Ovary (tissue), 9 donors: ENCODE data around the gene PNPLA1. TPM values are rescaled to one million over a fixed set of nuclear protein-coding genes. Genes with fewer than 3 reads are reported as not detected.

Experiments used
- DNase-seq, 5 donors: peaks; one replicate each; pipeline ENCODE4 v3.0.0-alpha.2; 2019 to 2020
- H3K27ac ChIP-seq, 2 donors: fragments of 200-600 bp; one replicate each; pipeline versions ENCODE4 v1.5.1 to v1.8.0; 2019 to 2022
- H3K27me3 ChIP-seq: fragments of 200-600 bp; one replicate; pipeline ENCODE4 v1.8.0; 2022
- H3K36me3 ChIP-seq: fragments of 200-600 bp; sonication (generic); one replicate; pipeline ENCODE4 v1.5.1; 2019
- H3K4me1 ChIP-seq: one replicate; pipeline ENCODE4 v1.8.1; 2013; ENCODE audit warnings: mild to moderate bottlenecking, moderate library complexity; ENCODE audit not compliant: insufficient read depth
- H3K4me3 ChIP-seq: fragments of 200-600 bp; sonication (generic); one replicate; pipeline ENCODE4 v1.5.1; 2017
- H3K9me3 ChIP-seq, 2 donors: fragments of 200-600 bp in 1 of 2; sonication (generic) in 1 of 2; one replicate each; pipeline versions ENCODE4 v1.5.1 to v1.8.1; 2013 to 2019; ENCODE audit warnings: mild to moderate bottlenecking in 1 of 2, moderate library complexity in 1 of 2
- EP300 ChIP-seq: sonication (generic); formaldehyde crosslinking; IDR thresholded peaks from one replicate; pipeline ENCODE4 v1.6.1; 2017; ENCODE audit warnings: antibody characterized with exemption
- POLR2A ChIP-seq: fragments of 450-650 bp; IDR thresholded peaks from one replicate; pipeline ENCODE4 v1.6.1; 2017; ENCODE audit warnings: antibody characterized with exemption, mild to moderate bottlenecking, moderate library complexity
- WGBS, 3 donors: extraction: QIAGEN DNeasy Blood & Tissue Kit in 1 of 3; methylation state at CpG; one replicate each; pipeline versions ENCODE4 v1.1.5 to v1.1.7; 2013 to 2017; 5-methylcytosine and 5-hydroxymethylcytosine counted together
- intact Hi-C, 4 donors: fragments of 100-400 bp; cut with DNase I; formaldehyde crosslinking; loops; one replicate each; pipeline versions ENCODE4 v1.11.0 to v1.15.1; 2022 to 2023
- polyA plus RNA-seq, 2 donors: library from polyadenylated mRNA; stranded (reverse); fragments of 200-250 nt in 1 of 2; fragments of 350-450 nt in 1 of 2; fragmentation: Illumina TruSeq in 1 of 2; extraction: RNeasy Lipid Tissue Mini Kit (QIAGEN cat#74804) in 1 of 2; gene quantifications; one replicate each; pipeline ENCODE4 v1.2.3, GENCODE V29; 2013 to 2014
- total RNA-seq, 7 donors: library from RNA; depleted of rRNA in 2 of 7; stranded (reverse); fragments of >200 nt in 2 of 7; fragmentation: NEBNext Ultra II Directional in 3 of 7; extraction: Animal tissue kit (Norgen Biotek cat#: 25700) in 3 of 7; gene quantifications; one replicate each; pipeline versions ENCODE4 v1.1.0 to v1.2.4, GENCODE V29; 2016 to 2023
- TF ChIP-seq, protein P1 (sequence below), 3 donors: fragments of 450-650 bp in 2 of 3; fragments of 200-600 bp in 1 of 3; IDR thresholded peaks; one replicate each; pipeline versions ENCODE4 v1.5.1 to v1.8.0; 2016 to 2022; ENCODE audit warnings: antibody characterized with exemption in 3 of 3, mild to moderate bottlenecking in 1 of 3
- donor health status: DM: no; HTN: no; CAD: no; lungs with moderate emphysema.
- donor health status: DM: no; HTN: no; CAD: no.
- donor health status: Bipolar disorder and iron deficiency.
- donor health status: DM: yes; HTN: yes; CAD: no.
- donor health status: DM: no; HTN: no; CAD: no.
- donor health status: DM: yes; HTN: yes; CAD: no.

The PNPLA1 gene
- total and polyA plus RNA-seq, 9 donors: 0.04 to 0.20 (median 0.12) TPM; not detected in 5

DNA sequence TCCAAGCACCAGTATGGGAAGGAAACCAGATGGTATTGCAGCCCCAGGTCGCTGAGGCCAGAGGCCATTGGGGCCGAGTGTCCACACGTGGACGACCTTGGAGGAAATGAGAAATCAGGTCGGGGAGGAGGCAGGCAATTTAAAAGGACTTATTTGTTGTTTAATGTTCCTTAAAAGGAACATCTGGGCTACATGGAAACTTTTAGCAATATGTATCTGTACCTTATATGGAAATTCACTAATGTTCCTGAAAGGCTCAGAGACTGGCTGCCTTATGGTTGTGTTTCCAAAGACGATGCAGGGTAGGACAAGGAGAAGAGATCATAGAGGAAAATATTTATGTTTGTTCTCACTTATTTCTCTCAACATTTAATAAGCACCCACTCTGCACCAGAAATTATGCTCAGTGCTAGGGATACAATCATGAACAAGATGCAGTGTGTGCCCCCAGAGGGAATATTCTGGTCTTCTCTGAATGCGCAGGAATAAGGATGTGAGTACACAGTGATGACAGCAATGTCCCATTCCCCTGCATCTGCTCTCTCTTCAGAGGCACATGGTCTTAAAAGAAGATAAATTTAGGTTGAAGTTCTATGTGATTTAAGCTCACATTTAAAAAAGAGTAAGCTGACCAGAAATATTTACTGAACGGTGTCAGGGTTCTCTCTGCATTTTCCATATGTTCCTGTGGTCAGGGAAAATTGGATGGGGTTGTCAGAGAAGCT is 63.5 kb downstream of the PNPLA1 start:
- intact Hi-C loops: no loop called here

DNA sequence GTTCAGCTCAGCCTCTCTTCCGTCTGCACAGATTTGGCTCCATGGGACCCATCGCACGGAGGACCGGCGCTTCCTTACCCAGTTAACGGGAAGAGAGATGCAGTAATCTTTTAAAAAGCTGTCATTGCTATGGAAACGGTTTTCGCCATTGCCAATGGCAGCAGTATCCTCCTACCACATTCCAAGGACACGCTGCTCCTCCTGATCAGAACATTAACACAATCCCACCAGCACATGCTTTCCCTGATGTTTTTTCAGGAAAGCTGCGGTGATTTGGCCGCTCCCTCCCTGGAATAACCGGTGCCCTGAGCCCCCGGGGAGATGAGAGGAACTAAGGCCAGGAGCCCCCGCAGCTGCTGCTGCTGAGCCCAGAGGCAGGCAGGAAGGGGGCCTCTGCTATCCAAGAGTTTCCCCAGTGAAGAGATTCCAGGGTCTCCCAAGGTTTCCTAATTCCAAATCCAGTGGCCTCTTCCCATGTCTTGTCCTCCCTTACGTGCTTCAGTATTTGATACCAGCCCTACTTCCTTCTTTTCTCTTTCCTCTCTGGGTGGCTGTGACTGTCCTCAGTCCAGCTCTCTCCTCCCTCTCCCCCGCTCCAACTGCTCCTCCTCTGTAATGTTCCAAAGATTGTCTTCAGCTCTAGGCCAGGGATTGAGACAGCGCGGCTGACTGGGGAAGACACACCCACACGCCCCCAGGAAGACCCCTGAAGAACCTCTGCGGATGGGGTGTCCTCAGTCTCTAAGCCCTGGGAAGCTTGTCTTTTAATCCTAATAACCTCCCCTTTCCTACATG is 64.3 kb downstream of the PNPLA1 start:
- Histone ChIP-seq H3K4me3 (no peak overlapping the region), H3K27me3 (no peaks in the 10 kb centered on the region), H3K4me1 (peaks cover 7% of the 10 kb centered on the region), H3K9me3 (no peaks in the 10 kb centered on the region), H3K36me3 (no peaks in the 10 kb centered on the region), H3K27ac (peak overlapping the region in 1 of 2 donors; percentile 21)
- 12 to 14% (median 13%) methylated on average over 20 of the region's 20 CpGs for WGBS, 3 donors
- TF ChIP-seq, protein P1, sequence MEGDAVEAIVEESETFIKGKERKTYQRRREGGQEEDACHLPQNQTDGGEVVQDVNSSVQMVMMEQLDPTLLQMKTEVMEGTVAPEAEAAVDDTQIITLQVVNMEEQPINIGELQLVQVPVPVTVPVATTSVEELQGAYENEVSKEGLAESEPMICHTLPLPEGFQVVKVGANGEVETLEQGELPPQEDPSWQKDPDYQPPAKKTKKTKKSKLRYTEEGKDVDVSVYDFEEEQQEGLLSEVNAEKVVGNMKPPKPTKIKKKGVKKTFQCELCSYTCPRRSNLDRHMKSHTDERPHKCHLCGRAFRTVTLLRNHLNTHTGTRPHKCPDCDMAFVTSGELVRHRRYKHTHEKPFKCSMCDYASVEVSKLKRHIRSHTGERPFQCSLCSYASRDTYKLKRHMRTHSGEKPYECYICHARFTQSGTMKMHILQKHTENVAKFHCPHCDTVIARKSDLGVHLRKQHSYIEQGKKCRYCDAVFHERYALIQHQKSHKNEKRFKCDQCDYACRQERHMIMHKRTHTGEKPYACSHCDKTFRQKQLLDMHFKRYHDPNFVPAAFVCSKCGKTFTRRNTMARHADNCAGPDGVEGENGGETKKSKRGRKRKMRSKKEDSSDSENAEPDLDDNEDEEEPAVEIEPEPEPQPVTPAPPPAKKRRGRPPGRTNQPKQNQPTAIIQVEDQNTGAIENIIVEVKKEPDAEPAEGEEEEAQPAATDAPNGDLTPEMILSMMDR (IDR thresholded peaks at IDR 0.05): no peak
- TF ChIP-seq EP300: no peak
- TF ChIP-seq POLR2A: no peak
- DNase-seq: peak in 4 of 5 donors; percentile 38 to 60 (median 54)
- intact Hi-C loops: no loop called here

More for the DNA sequence above, 63.5 kb downstream of the PNPLA1 start:
- no peak overlapping the region for H3K4me3 ChIP-seq
- no peak for DNase-seq
- no peak for TF ChIP-seq POLR2A
- TF ChIP-seq, protein P1 (IDR thresholded peaks at IDR 0.05): no peak
- TF ChIP-seq EP300: no peak
- H3K27ac ChIP-seq: no peak overlapping the region
- peaks cover 7% of the 10 kb centered on the region for H3K4me1 ChIP-seq
- no peaks in the 10 kb centered on the region for H3K27me3 ChIP-seq
- 18 to 25% (median 23%) methylated on average over 8 of the region's 8 CpGs for WGBS, 3 donors
- H3K9me3 ChIP-seq: no peaks in the 10 kb centered on the region
- no peaks in the 10 kb centered on the region for H3K36me3 ChIP-seq

DNA sequence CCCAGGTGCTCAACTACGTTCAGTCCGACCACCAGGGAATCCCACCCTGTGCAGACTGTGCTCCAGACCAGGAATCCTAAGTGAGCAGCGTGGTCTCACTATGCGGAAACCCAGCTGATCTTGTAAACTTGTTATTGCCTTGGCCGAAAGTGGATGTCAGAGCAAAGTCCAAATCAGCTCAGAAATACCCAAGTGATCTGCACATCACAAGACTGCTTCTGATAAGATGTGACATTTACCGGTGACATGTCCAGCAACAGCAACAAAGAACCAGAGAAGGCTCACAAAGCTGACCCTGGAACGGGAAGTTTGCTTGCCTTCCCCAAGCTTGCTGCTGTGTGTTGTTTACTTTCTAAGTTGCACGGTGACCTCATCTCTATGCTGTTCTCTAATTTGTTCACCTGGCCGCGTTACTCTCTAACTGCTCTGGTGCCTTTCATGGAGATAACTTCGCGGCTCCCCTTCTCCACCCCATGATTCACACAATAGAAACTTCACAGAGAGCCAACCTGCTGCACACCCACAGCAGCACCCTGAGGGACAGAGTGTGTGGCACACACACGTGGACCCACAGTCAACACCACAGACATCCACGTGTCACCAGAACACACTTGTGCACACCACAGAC is 65.1 kb downstream of the PNPLA1 start:
- no peak for TF ChIP-seq EP300
- TF ChIP-seq, protein P1 (IDR thresholded peaks at IDR 0.05): no peak
- no peak for TF ChIP-seq POLR2A
- no peak for DNase-seq
- 70 to 80% (median 75%) methylated on average over 14 of the region's 14 CpGs for WGBS, 3 donors
- Histone ChIP-seq H3K27ac (peak overlapping the region in 1 of 2 donors; percentile 21), H3K36me3 (no peaks in the 10 kb centered on the region), H3K4me3 (no peak overlapping the region), H3K4me1 (peaks cover 7% of the 10 kb centered on the region), H3K9me3 (no peaks in the 10 kb centered on the region), H3K27me3 (no peaks in the 10 kb centered on the region)
- intact Hi-C loops: no loop called here

DNA sequence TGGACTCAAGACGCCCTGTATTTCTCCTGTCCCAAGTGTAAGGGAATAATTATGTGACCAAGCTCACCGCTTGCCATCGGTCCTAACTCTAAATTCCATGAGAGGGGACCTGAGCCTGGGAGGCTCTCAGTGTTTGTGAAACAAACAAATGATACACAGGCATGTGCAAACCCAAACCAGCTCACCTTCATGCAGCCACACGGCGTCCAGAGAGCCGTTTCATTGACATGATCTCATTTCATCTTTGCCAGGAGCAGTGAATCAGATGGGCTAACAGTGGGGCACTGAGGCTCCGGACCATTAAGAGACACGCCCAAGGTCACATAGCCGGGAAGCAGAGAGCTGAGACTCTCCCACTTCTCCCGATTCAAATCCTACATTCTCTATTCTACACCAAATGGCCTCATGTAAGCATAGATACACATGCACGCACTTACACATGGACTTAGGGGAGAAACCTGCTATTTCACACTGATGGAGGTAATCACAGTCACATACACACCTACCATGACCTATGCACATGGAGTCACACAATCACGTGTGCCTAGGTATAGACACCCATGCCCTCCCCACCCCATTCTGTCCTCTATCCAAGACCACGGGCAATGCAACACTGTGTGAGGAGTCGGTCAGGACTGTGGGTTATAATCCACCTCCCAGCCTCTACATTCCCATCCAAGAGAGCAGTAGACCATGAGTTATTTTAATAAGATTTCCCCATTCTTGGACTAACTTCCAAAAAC is 65.8 kb downstream of the PNPLA1 start:
- no peak for DNase-seq
- TF ChIP-seq POLR2A (no peak), EP300 (no peak)
- TF ChIP-seq, protein P1 (IDR thresholded peaks at IDR 0.05): no peak
- intact Hi-C loops: no loop called here
- Histone ChIP-seq H3K4me1 (peaks cover 8% of the 10 kb centered on the region), H3K9me3 (no peaks in the 10 kb centered on the region), H3K36me3 (no peaks in the 10 kb centered on the region), H3K27ac (no peak overlapping the region), H3K4me3 (no peak overlapping the region), H3K27me3 (no peaks in the 10 kb centered on the region)
- 86 to 94% (median 93%) methylated on average over 14 of the region's 14 CpGs for WGBS, 3 donors
